Effector memory CD4-positive, alpha-beta T cell (primary cell): ENCODE data around the gene RGL1.

Source experiments
- DNase-seq, 3 donors: peaks; one replicate each; pipeline ENCODE4 v3.0.0-alpha.2; 2020
- H3K27ac ChIP-seq: 2 replicates; pipeline ENCODE4 v1.7.0; 2013; ENCODE audit warnings: mild to moderate bottlenecking, low read length, moderate library complexity; ENCODE audit not compliant: insufficient read depth, poor library complexity, severe bottlenecking
- H3K27me3 ChIP-seq: replicated peaks from 2 replicates; pipeline ENCODE4 v1.7.0; 2013; ENCODE audit warnings: mild to moderate bottlenecking, low read length; ENCODE audit not compliant: insufficient read depth, control insufficient read depth, poor library complexity, severe bottlenecking
- H3K36me3 ChIP-seq: 2 replicates; pipeline ENCODE4 v1.7.0; 2013; ENCODE audit warnings: mild to moderate bottlenecking, low read length, moderate library complexity; ENCODE audit not compliant: control insufficient read depth, insufficient read depth
- H3K4me1 ChIP-seq: 2 replicates; pipeline ENCODE4 v1.7.0; 2013; ENCODE audit warnings: low read length, mild to moderate bottlenecking; ENCODE audit not compliant: control insufficient read depth, insufficient read depth, poor library complexity, severe bottlenecking
- H3K4me3 ChIP-seq: 2 replicates; pipeline ENCODE4 v1.7.0; 2013; ENCODE audit warnings: low read length, low read depth, mild to moderate bottlenecking; ENCODE audit not compliant: insufficient read depth, poor library complexity, severe bottlenecking
- H3K9me3 ChIP-seq: 2 replicates; pipeline ENCODE4 v1.7.0; 2013; ENCODE audit warnings: mild to moderate bottlenecking, low read length, moderate library complexity; ENCODE audit not compliant: control insufficient read depth

The RGL1 gene

GRCh38 chr1:183806675-183807074 is 1.8 kb downstream of the RGL1 start:
- H3K27ac ChIP-seq: no peak overlapping the region
- peaks cover 4% of the 10 kb centered on the region for H3K4me1 ChIP-seq
- no peak overlapping the region for H3K4me3 ChIP-seq

GRCh38 chr1:183807549-183808168 is 2.7 kb downstream of the RGL1 start:
- DNase-seq: no peak
- H3K36me3 ChIP-seq: no peaks in the 10 kb centered on the region
- H3K4me3 ChIP-seq: no peak overlapping the region
- H3K9me3 ChIP-seq: no peaks in the 10 kb centered on the region
- no peak overlapping the region for H3K27ac ChIP-seq
- H3K27me3 ChIP-seq: no peaks in the 10 kb centered on the region
- H3K4me1 ChIP-seq: peaks cover 4% of the 10 kb centered on the region

More at GRCh38 chr1:183806675-183807074, 1.8 kb downstream of the RGL1 start:
- Histone ChIP-seq H3K27me3 (no peaks in the 10 kb centered on the region), H3K36me3 (no peaks in the 10 kb centered on the region), H3K9me3 (no peaks in the 10 kb centered on the region)
- no peak for DNase-seq

GRCh38 chr1:183808296-183809027 is 3.5 kb downstream of the RGL1 start:
- no peak for DNase-seq
- H3K27me3 ChIP-seq: no peaks in the 10 kb centered on the region
- H3K36me3 ChIP-seq: no peaks in the 10 kb centered on the region
- H3K4me1 ChIP-seq: peaks cover 4% of the 10 kb centered on the region
- no peaks in the 10 kb centered on the region for H3K9me3 ChIP-seq
- H3K4me3 ChIP-seq: no peak overlapping the region
- H3K27ac ChIP-seq: no peak overlapping the region

- DNase-seq: no peak
- H3K4me1 ChIP-seq: peaks cover 4% of the 10 kb centered on the region
- no peaks in the 10 kb centered on the region for H3K9me3 ChIP-seq
- no peak overlapping the region for H3K4me3 ChIP-seq
- no peaks in the 10 kb centered on the region for H3K27me3 ChIP-seq
- no peak overlapping the region for H3K27ac ChIP-seq
- no peaks in the 10 kb centered on the region for H3K36me3 ChIP-seq
Measured at GRCh38 chr1:183810121-183810520, 5.2 kb downstream of the RGL1 start.

DNA sequence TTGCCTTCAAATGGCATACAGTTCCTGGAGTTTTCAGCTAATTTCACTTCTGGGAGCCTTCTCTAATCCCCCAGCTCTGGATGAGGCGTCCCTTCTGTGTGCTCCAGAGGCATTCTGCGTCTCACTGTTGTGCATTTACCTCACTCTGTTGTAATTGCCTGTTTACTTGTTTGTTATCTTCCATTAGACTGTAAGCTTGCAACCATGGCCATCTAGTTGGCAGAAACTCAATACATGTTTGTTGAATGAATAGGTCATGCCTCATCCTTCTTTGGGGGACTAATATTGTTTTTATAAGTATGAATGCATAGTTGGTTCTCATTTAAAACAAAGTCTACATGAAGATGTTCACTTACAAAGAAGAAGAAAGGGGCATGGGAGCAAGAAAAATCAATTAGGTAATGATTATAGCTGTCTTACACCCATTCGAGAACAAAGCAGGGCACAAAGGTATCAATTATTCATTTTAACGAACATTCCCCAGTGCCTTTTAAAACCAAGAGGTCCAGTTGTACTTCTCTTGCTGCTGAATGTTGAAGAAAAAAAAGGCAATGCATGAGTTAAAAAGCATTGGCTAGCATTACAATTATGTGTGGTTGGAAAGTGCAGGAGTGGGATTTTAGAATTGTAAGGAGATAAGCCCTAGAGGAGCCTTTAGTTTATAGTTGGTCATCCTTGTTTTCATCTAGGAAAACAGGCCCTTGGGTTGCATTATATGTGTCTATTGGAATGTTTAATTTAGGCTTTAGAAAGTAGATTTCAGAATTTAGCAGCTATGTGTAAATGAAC is 6.0 kb downstream of the RGL1 start:
- H3K27ac ChIP-seq: no peak overlapping the region
- peaks cover 3% of the 10 kb centered on the region for H3K4me1 ChIP-seq
- H3K4me3 ChIP-seq: no peak overlapping the region
- H3K27me3 ChIP-seq: no peaks in the 10 kb centered on the region
- no peak for DNase-seq
- no peaks in the 10 kb centered on the region for H3K9me3 ChIP-seq
- H3K36me3 ChIP-seq: no peaks in the 10 kb centered on the region

DNA sequence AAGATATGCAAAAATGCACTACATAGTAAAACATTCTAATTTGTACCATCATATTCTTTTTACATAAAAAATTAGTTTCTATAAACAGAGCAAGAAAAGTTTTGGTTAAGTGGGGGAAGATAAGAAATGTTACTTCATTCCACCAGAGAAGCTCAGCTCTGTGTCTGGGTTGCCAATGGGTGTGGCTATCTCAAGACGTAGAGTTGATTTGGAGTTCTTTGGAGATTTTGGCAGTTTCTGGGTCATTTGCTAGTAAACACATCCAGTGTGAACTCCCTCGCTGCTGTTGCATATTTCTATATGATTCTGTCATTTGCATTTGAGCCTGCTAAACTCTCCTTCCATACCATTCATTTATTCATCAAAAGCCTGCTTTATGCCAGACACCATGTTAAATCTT is 7.2 kb downstream of the RGL1 start:
- Histone ChIP-seq H3K36me3 (no peaks in the 10 kb centered on the region), H3K27ac (no peak overlapping the region), H3K4me1 (no peaks in the 10 kb centered on the region), H3K4me3 (no peak overlapping the region), H3K9me3 (no peaks in the 10 kb centered on the region), H3K27me3 (no peaks in the 10 kb centered on the region)
- DNase-seq: no peak

GRCh38 chr1:183812686-183813569 is 8.0 kb downstream of the RGL1 start:
- Histone ChIP-seq H3K36me3 (no peaks in the 10 kb centered on the region), H3K4me1 (no peaks in the 10 kb centered on the region), H3K27me3 (no peaks in the 10 kb centered on the region), H3K27ac (no peak overlapping the region), H3K4me3 (no peak overlapping the region), H3K9me3 (no peaks in the 10 kb centered on the region)
- DNase-seq: no peak

DNA sequence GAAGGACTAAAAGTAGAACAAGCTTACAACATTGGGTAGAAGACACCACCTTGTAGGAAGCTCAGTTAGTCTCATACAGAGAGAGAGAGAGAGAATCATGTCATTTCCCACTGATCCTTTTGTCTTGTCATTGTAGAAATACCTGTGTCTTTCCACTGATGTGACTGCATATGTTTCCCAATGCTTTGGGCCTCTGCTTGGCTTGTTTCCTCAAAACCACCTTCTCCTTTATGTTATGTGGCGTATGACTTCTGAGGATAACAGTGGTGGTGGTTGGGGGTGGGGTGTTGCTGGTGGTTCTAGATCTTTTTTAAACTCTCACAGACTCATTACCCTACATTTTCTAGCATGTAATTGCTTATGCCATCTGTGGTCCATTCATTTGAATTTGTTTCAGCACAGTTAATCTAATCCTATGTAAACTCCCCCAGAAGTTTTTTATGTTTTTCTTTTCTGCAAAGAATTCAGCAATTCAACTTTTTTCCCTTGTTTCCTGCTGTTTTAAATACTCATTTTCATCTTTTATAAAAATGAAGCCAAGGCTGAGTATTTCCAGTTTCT is 9.3 kb downstream of the RGL1 start:
- no peaks in the 10 kb centered on the region for H3K9me3 ChIP-seq
- no peaks in the 10 kb centered on the region for H3K4me1 ChIP-seq
- H3K4me3 ChIP-seq: no peak overlapping the region
- no peak for DNase-seq
- H3K36me3 ChIP-seq: no peaks in the 10 kb centered on the region
- H3K27ac ChIP-seq: no peak overlapping the region
- no peaks in the 10 kb centered on the region for H3K27me3 ChIP-seq

GRCh38 chr1:183816110-183816509 is 11.2 kb downstream of the RGL1 start:
- DNase-seq: no peak
- Histone ChIP-seq H3K4me3 (no peak overlapping the region), H3K9me3 (no peaks in the 10 kb centered on the region), H3K27me3 (no peaks in the 10 kb centered on the region), H3K4me1 (no peaks in the 10 kb centered on the region), H3K36me3 (no peaks in the 10 kb centered on the region), H3K27ac (no peak overlapping the region)
